GM21619 (cell line): ENCODE measurements around the gene BICRAL.
"Not testable (repeated sequence)": the region's sequence is repeated elsewhere in the genome, so short reads cannot be mapped to it uniquely, and the experiment has no call there.

ENCODE experiments used
- ATAC-seq: cut with Tn5 transposase; IDR thresholded peaks from one replicate; pipeline ENCODE4 v1.9.1; 2021; ENCODE audit not compliant: unreplicated experiment

Gene BICRAL

GRCh38 chr6:42841844-42842584 is 60.2 kb downstream of the BICRAL start:
- ATAC-seq, result no peak

GRCh38 chr6:42845327-42845694 is 63.5 kb downstream of the BICRAL start:
- ATAC-seq, result no peak

GRCh38 chr6:42846505-42846904 is 64.7 kb downstream of the BICRAL start:
- no peak for ATAC-seq

GRCh38 chr6:42848700-42849099 is 66.8 kb downstream of the BICRAL start:
- ATAC-seq, result no peak

- no peak for ATAC-seq
These were observed 69.7 kb downstream of the BICRAL start for GRCh38 chr6:42851599-42851998.

- no peak for ATAC-seq
These were observed 78.2 kb downstream of the BICRAL start for GRCh38 chr6:42860036-42860435.

GRCh38 chr6:42860481-42860880 is 78.6 kb downstream of the BICRAL start:
- ATAC-seq, result no peak

- ATAC-seq, result no peak
These were observed 82.8 kb downstream of the BICRAL start for GRCh38 chr6:42864602-42865001.

GRCh38 chr6:42870145-42870936 is 88.5 kb downstream of the BICRAL start:
- no peak for ATAC-seq

GRCh38 chr6:42871711-42872110 is 89.9 kb downstream of the BICRAL start:
- no peak for ATAC-seq

- ATAC-seq, result no peak
These were observed 91.5 kb downstream of the BICRAL start for GRCh38 chr6:42873313-42873712.

GRCh38 chr6:42877695-42878094 is 95.8 kb downstream of the BICRAL start:
- no peak for ATAC-seq

GRCh38 chr6:42879372-42880239 is 97.8 kb downstream of the BICRAL start, which contains the start of gene RPL7L1:
Gene RPL7L1 (plus strand): TSS chr6:42879616. CDS start chr6:42879911, 295 bp downstream.
- ATAC-seq, result peak; percentile 89

GRCh38 chr6:42880240-42880817 is 98.5 kb downstream of the BICRAL start:
- not testable (repeated sequence) for ATAC-seq

- not testable (repeated sequence) for ATAC-seq
These were observed 99.0 kb downstream of the BICRAL start for GRCh38 chr6:42880871-42881270.

GRCh38 chr6:42885702-42886101 is 103.8 kb downstream of the BICRAL start:
- ATAC-seq, result no peak

- not testable (repeated sequence) for ATAC-seq
These were observed 106.3 kb downstream of the BICRAL start for GRCh38 chr6:42888201-42888600.

GRCh38 chr6:42889815-42890214 is 108.0 kb downstream of the BICRAL start:
- no peak for ATAC-seq

- peak; percentile 90 for ATAC-seq
These were observed 108.7 kb downstream of the BICRAL start for GRCh38 chr6:42890311-42891198.

- no peak for ATAC-seq
These were observed 109.4 kb downstream of the BICRAL start for GRCh38 chr6:42891199-42891722.
